Sigmoid colon (tissue), 7 donors: ENCODE results near the gene PRDM12. TPM values are rescaled to one million over a fixed set of nuclear protein-coding genes. Genes with fewer than 3 reads are reported as not detected.
A peak's percentile ranks its signal among the peaks of the same experiment; 100 is the strongest.

Experiments used
- DNase-seq: peaks from one replicate; pipeline ENCODE4 v3.0.0-alpha.2; 2019
- H3K27ac ChIP-seq, 4 donors: fragments of 200-600 bp; sonication (generic); one replicate each; pipeline ENCODE4 v1.5.1; 2016 to 2019; ENCODE audit warnings: mild to moderate bottlenecking in 1 of 4
- H3K27me3 ChIP-seq, 3 donors: fragments of 200-600 bp; sonication (generic); one replicate each; pipeline ENCODE4 v1.5.1; 2019; ENCODE audit warnings: mild to moderate bottlenecking in 1 of 3
- H3K36me3 ChIP-seq, 4 donors: fragments of 200-600 bp; sonication (generic); one replicate each; pipeline ENCODE4 v1.5.1; 2016 to 2019
- H3K4me1 ChIP-seq, 4 donors: fragments of 200-600 bp; sonication (generic); one replicate each; pipeline ENCODE4 v1.5.1; 2017 to 2019
- H3K4me3 ChIP-seq, 4 donors: fragments of 200-600 bp; sonication (generic); one replicate each; pipeline ENCODE4 v1.5.1; 2017 to 2019; ENCODE audit warnings: mild to moderate bottlenecking in 2 of 4, moderate library complexity in 1 of 4
- H3K9me3 ChIP-seq, 4 donors: fragments of 200-600 bp in 3 of 4; sonication (generic) in 3 of 4; one replicate each; pipeline versions ENCODE4 v1.5.1 to v1.6.1; 2013 to 2019
- EP300 ChIP-seq, 4 donors: sonication (generic); formaldehyde crosslinking; IDR thresholded peaks; one replicate each; pipeline ENCODE4 v1.6.1; 2017; ENCODE audit warnings: antibody characterized with exemption in 4 of 4
- WGBS, 2 donors: extraction: QIAGEN DNeasy Blood & Tissue Kit; methylation state at CpG; one replicate each; pipeline ENCODE4 v1.1.7; 2013; 5-methylcytosine and 5-hydroxymethylcytosine counted together
- intact Hi-C: fragments of 100-400 bp; cut with DNase I; formaldehyde crosslinking; loops from one replicate; pipeline ENCODE4 v1.15.1; 2023
- polyA plus RNA-seq, 3 donors: library from polyadenylated mRNA; stranded (reverse); fragments of 200-250 nt; gene quantifications; one replicate each; pipeline ENCODE4 v1.2.3, GENCODE V29; 2013
- small RNA-seq, 3 donors: library from RNA; depleted of rRNA; stranded (forward); fragments of <200 nt; gene quantifications; one replicate each; pipeline ENCODE3, GENCODE V24; 2016
- total RNA-seq, 4 donors: library from RNA; depleted of rRNA; stranded (reverse); fragments of >200 nt; gene quantifications; one replicate each; pipeline ENCODE4 v1.1.0, GENCODE V29; 2016
- donor health status: healthy with polysubstance abuse.
- donor health status: Bipolar disorder and iron deficiency.
- donor health status: healthy.

The PRDM12 gene
- total and polyA plus RNA-seq, 7 donors, result not detected

DNA sequence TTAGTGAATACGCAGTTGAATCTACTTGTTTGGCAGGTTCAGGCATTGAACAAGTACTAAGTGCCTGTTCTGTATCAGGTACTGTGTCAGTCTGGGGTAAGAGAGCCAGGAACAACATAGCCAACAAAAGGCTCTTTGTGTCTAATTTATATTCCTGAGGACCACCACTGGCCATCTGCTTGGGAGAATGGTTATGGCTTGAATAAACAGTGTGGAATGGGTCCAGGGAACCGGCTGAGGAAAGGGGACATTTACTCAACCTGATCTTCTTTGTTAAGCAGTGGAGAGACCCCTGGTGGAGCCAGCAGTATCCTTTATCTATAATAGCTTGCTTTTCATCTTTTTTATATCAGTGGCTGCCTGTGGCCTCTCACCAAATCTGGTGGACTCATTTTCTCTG is 67.7 kb downstream of the PRDM12 start:
- WGBS, 2 donors, result 24 to 59% methylated on average over 2 of the region's 2 CpGs
- no peak for TF ChIP-seq EP300 (IDR thresholded peaks at IDR 0.05)

More for the DNA sequence above, 67.7 kb downstream of the PRDM12 start:
- Histone ChIP-seq H3K27me3 (no peaks in the 10 kb centered on the region), H3K36me3 (no peaks in the 10 kb centered on the region), H3K27ac (peak overlapping the region in 2 of 4 donors; percentile 7 to 25), H3K9me3 (no peaks in the 10 kb centered on the region), H3K4me3 (no peak overlapping the region), H3K4me1 (peaks cover 0 to 28% (median 12%) of the 10 kb centered on the region in 4 donors)
- intact Hi-C loops, result no loop called here
- no peak for DNase-seq

Small RNAs within 50 kb of the gene (small RNA-seq; reads per million reads assigned to genes)
- gene AL359092.1 (0 reads per million in 3 donors), gene MIR6856 (0 reads per million in 3 donors)

Other genes with a start within 250 kb of the PRDM12 start
- gene ASS1, start 219.6 kb upstream of the PRDM12 start, total RNA-seq, result 10 to 100 TPM; 65.8 to 84.2 (median 76.5) TPM
- gene ASS1, start 219.6 kb upstream of the PRDM12 start, polyA plus RNA-seq, result 1,000 to 10,000 TPM in 1 of 3 donors, 100 to 1,000 TPM in 2; 369 to 1,420 (median 483) TPM
- 10 to 100 TPM; 41.3 to 44.4 (median 42.9) TPM for gene FUBP3, start 85.0 kb upstream of the PRDM12 start, total RNA-seq
- gene FUBP3, start 85.0 kb upstream of the PRDM12 start, polyA plus RNA-seq, result 10 to 100 TPM; 19.4 to 25.7 (median 21.0) TPM
- 10 to 100 TPM in 3 of 4 donors, 1 to 10 TPM in 1; 8.6 to 19.3 (median 15.1) TPM for gene EXOSC2, start 29.2 kb downstream of the PRDM12 start, total RNA-seq
- gene EXOSC2, start 29.2 kb downstream of the PRDM12 start, polyA plus RNA-seq, result 10 to 100 TPM in 1 of 3 donors, 1 to 10 TPM in 2; 6.6 to 24.1 (median 9.5) TPM
- gene ABL1, start 170.7 kb downstream of the PRDM12 start, total RNA-seq, result 100 to 1,000 TPM in 2 of 4 donors, 10 to 100 TPM in 2; 69.6 to 127 (median 101) TPM
- gene ABL1, start 170.7 kb downstream of the PRDM12 start, polyA plus RNA-seq, result 10 to 100 TPM; 24.5 to 50.0 (median 31.8) TPM
- gene QRFP, start 232.2 kb downstream of the PRDM12 start, total RNA-seq, result not detected
- gene QRFP, start 232.2 kb downstream of the PRDM12 start, polyA plus RNA-seq, result under 1 TPM in 1 of 3 donors, not detected in 2; 0.20 TPM